ENCODE measurements around the gene THAP12.

The THAP12 gene

GRCh38 chr11:76397383-76397782 is 16.5 kb upstream of the THAP12 start:
- H3K36me3 ChIP-seq (ENCODE audit: control insufficient read depth, insufficient read depth, low read length), result no peaks in the 10 kb centered on the region
- no peak overlapping the region for H3K4me3 ChIP-seq (replicated peaks; ENCODE audit: low read depth, low read length)
- no peak for TF ChIP-seq CTCF (IDR thresholded peaks at IDR 0.05; ENCODE audit: insufficient read depth, low read length, poor library complexity, severe bottlenecking)
- DNase-seq (ENCODE audit: extremely low read depth, insufficient read length), result no peak
- H3K27me3 ChIP-seq (replicated peaks; ENCODE audit: control insufficient read depth, insufficient read depth, low read length), result no peaks in the 10 kb centered on the region

DNA sequence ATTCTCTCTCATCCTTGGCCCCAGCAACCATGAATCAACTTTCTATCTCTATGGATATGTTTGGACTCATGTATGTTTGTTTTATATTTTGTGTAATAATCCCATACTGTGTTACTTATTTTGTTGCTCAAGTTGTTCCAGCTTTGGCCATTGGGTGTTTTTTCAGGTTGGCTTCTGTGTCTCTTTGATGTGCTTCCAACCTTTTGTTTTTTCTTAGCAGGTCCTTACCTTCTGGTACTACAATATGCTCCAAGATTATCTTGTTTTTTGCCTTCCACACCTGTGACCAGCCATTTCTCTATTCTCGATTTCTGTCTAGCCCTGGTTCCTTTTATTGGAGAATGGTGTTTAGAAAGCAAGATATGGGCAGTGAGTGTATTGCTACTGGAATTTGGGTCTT is 14.4 kb upstream of the THAP12 start:
- Histone ChIP-seq H3K27me3 (replicated peaks; ENCODE audit: control insufficient read depth, insufficient read depth, low read length) (no peaks in the 10 kb centered on the region), H3K4me3 (replicated peaks; ENCODE audit: low read depth, low read length) (no peak overlapping the region), H3K36me3 (ENCODE audit: control insufficient read depth, insufficient read depth, low read length) (no peaks in the 10 kb centered on the region)
- no peak for TF ChIP-seq CTCF (IDR thresholded peaks at IDR 0.05; ENCODE audit: insufficient read depth, low read length, poor library complexity, severe bottlenecking)
- no peak for DNase-seq (ENCODE audit: extremely low read depth, insufficient read length)

DNA sequence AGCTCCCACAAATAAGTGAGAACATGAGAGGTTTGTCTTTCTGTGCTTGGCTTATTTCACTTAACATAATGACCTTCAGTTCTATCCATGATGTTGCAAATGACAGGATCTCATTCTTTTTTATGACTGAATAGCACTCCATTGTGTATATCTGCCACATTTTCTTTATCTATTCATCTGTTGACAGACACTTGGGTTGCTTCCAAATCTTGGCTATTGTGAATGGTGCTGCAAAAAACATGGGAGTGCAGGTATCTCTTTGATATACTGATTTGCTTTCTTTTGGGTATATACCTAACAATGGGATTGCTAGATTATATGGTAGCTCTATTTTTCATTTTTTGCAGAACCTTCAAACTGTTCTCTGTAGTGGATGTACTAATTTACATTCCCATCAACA is 13.5 kb upstream of the THAP12 start:
- no peak for DNase-seq (ENCODE audit: extremely low read depth, insufficient read length)
- Histone ChIP-seq H3K36me3 (ENCODE audit: control insufficient read depth, insufficient read depth, low read length) (no peaks in the 10 kb centered on the region), H3K4me3 (replicated peaks; ENCODE audit: low read depth, low read length) (no peak overlapping the region), H3K27me3 (replicated peaks; ENCODE audit: control insufficient read depth, insufficient read depth, low read length) (no peaks in the 10 kb centered on the region)
- TF ChIP-seq CTCF (IDR thresholded peaks at IDR 0.05; ENCODE audit: insufficient read depth, low read length, poor library complexity, severe bottlenecking), result no peak

- DNase-seq (ENCODE audit: extremely low read depth, insufficient read length), result no peak
- H3K27me3 ChIP-seq (replicated peaks; ENCODE audit: control insufficient read depth, insufficient read depth, low read length), result no peaks in the 10 kb centered on the region
- H3K4me3 ChIP-seq (replicated peaks; ENCODE audit: low read depth, low read length), result no peak overlapping the region
- H3K36me3 ChIP-seq (ENCODE audit: control insufficient read depth, insufficient read depth, low read length), result no peaks in the 10 kb centered on the region
- no peak for TF ChIP-seq CTCF (IDR thresholded peaks at IDR 0.05; ENCODE audit: insufficient read depth, low read length, poor library complexity, severe bottlenecking)
Measured at GRCh38 chr11:76392870-76393269, 11.9 kb upstream of the THAP12 start.

- H3K4me3 ChIP-seq (replicated peaks; ENCODE audit: low read depth, low read length), result no peak overlapping the region
- DNase-seq (ENCODE audit: extremely low read depth, insufficient read length), result no peak
- no peaks in the 10 kb centered on the region for H3K27me3 ChIP-seq (replicated peaks; ENCODE audit: control insufficient read depth, insufficient read depth, low read length)
- no peaks in the 10 kb centered on the region for H3K36me3 ChIP-seq (ENCODE audit: control insufficient read depth, insufficient read depth, low read length)
- TF ChIP-seq CTCF (IDR thresholded peaks at IDR 0.05; ENCODE audit: insufficient read depth, low read length, poor library complexity, severe bottlenecking), result no peak
Measured at GRCh38 chr11:76391811-76392475, 11.0 kb upstream of the THAP12 start.

DNA sequence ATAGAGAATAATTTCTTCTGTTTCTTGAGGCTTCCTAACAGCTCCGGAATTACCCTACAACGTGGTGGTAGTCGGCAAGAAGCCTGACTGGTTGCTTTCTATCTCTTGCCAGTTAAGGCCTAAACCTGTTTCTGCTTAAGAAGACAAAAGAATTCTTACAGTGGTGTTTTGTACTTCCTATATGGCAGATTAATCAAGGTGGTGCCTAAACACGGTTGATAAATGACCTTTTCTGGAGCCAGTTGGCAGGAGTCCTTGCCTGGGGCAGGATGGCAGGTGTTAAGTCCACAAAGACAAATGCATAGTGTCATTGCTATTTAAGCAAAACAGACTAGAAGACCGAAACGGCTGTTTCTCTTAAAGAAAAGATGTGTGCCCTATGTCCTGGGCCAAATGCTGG is 10.1 kb upstream of the THAP12 start:
- Histone ChIP-seq H3K27me3 (replicated peaks; ENCODE audit: control insufficient read depth, insufficient read depth, low read length) (no peaks in the 10 kb centered on the region), H3K4me3 (replicated peaks; ENCODE audit: low read depth, low read length) (no peak overlapping the region), H3K36me3 (ENCODE audit: control insufficient read depth, insufficient read depth, low read length) (no peaks in the 10 kb centered on the region)
- TF ChIP-seq CTCF (IDR thresholded peaks at IDR 0.05; ENCODE audit: insufficient read depth, low read length, poor library complexity, severe bottlenecking), result no peak
- no peak for DNase-seq (ENCODE audit: extremely low read depth, insufficient read length)
